ENCODE data around the gene CDC25A.

The CDC25A gene

GRCh38 chr3:48151058-48151806, 37.0 kb downstream of the CDC25A start:
- H4K20me1 ChIP-seq = no peaks in the 10 kb centered on the region
- no peaks in the 10 kb centered on the region for H3K27me3 ChIP-seq
- H3K9me3 ChIP-seq = no peaks in the 10 kb centered on the region
- H3K4me3 ChIP-seq = no peak overlapping the region
- peak overlapping the region; percentile 9; the same call in 1 of the 2 replicates for H3K4me2 ChIP-seq
- 0 out of 2 replicates have a peak, but pooled peaks cover 4% of the 10 kb centered on the region for H3K36me3 ChIP-seq
- H3K4me1 ChIP-seq = peaks cover 14% of the 10 kb centered on the region
- no peak overlapping the region for H3K9ac ChIP-seq
- H3K27ac ChIP-seq = no peak overlapping the region
- TF ChIP-seq Cebpa-rat (IDR thresholded peaks at IDR 0.05) = no peak

GRCh38 chr3:48143992-48144391, 44.2 kb downstream of the CDC25A start:
- Histone ChIP-seq H3K9ac (no peak overlapping the region), H3K4me3 (no peak overlapping the region), H4K20me1 (no peaks in the 10 kb centered on the region), H3K27me3 (no peaks in the 10 kb centered on the region), H3K36me3 (no peaks in the 10 kb centered on the region), H3K4me2 (peak overlapping the region; percentile 15; the same call in 1 of the 2 replicates), H3K27ac (no peak overlapping the region), H3K9me3 (no peaks in the 10 kb centered on the region), H3K4me1 (peaks cover 25% of the 10 kb centered on the region)
- no peak for TF ChIP-seq Cebpa-rat (IDR thresholded peaks at IDR 0.05)

GRCh38 chr3:48143567-48143966, 44.6 kb downstream of the CDC25A start:
- H4K20me1 ChIP-seq = no peaks in the 10 kb centered on the region
- H3K4me3 ChIP-seq = no peak overlapping the region
- no peak for TF ChIP-seq Cebpa-rat (IDR thresholded peaks at IDR 0.05)
- H3K4me2 ChIP-seq = peak overlapping the region; percentile 15; the same call in 1 of the 2 replicates
- no peaks in the 10 kb centered on the region for H3K9me3 ChIP-seq
- H3K9ac ChIP-seq = no peak overlapping the region
- no peaks in the 10 kb centered on the region for H3K36me3 ChIP-seq
- peaks cover 25% of the 10 kb centered on the region for H3K4me1 ChIP-seq
- H3K27ac ChIP-seq = no peak overlapping the region
- no peaks in the 10 kb centered on the region for H3K27me3 ChIP-seq

- Histone ChIP-seq H3K27ac (peak overlapping the region; percentile 28; the same call in 1 of the 2 replicates), H3K9ac (no peak overlapping the region), H3K27me3 (no peaks in the 10 kb centered on the region), H3K4me3 (no peak overlapping the region), H3K4me2 (peak overlapping the region; percentile 43), H3K36me3 (no peaks in the 10 kb centered on the region), H3K9me3 (no peaks in the 10 kb centered on the region), H4K20me1 (no peaks in the 10 kb centered on the region), H3K4me1 (peaks cover 25% of the 10 kb centered on the region)
- no peak for TF ChIP-seq Cebpa-rat (IDR thresholded peaks at IDR 0.05)
These were observed 45.8 kb downstream of the CDC25A start for GRCh38 chr3:48142316-48142870.

- Histone ChIP-seq H3K36me3 (no peaks in the 10 kb centered on the region), H3K4me3 (no peak overlapping the region), H3K9ac (no peak overlapping the region), H4K20me1 (no peaks in the 10 kb centered on the region), H3K27ac (no peak overlapping the region), H3K4me2 (peak overlapping the region; percentile 43), H3K9me3 (no peaks in the 10 kb centered on the region), H3K4me1 (peaks cover 25% of the 10 kb centered on the region), H3K27me3 (no peaks in the 10 kb centered on the region)
- no peak for TF ChIP-seq Cebpa-rat (IDR thresholded peaks at IDR 0.05)
These were observed 46.5 kb downstream of the CDC25A start for GRCh38 chr3:48141604-48142137.

- no peaks in the 10 kb centered on the region for H3K27me3 ChIP-seq
- peaks cover 31% of the 10 kb centered on the region for H3K4me1 ChIP-seq
- no peak overlapping the region for H3K4me2 ChIP-seq
- no peaks in the 10 kb centered on the region for H4K20me1 ChIP-seq
- no peak overlapping the region for H3K4me3 ChIP-seq
- no peaks in the 10 kb centered on the region for H3K36me3 ChIP-seq
- H3K27ac ChIP-seq = no peak overlapping the region
- no peak for TF ChIP-seq Cebpa-rat (IDR thresholded peaks at IDR 0.05)
- no peak overlapping the region for H3K9ac ChIP-seq
- H3K9me3 ChIP-seq = no peaks in the 10 kb centered on the region
These were observed 47.1 kb downstream of the CDC25A start for GRCh38 chr3:48140936-48141603.

- H3K9ac ChIP-seq = no peak overlapping the region
- H3K4me1 ChIP-seq = peaks cover 34% of the 10 kb centered on the region
- no peaks in the 10 kb centered on the region for H3K27me3 ChIP-seq
- TF ChIP-seq Cebpa-rat (IDR thresholded peaks at IDR 0.05) = no peak
- no peaks in the 10 kb centered on the region for H4K20me1 ChIP-seq
- no peaks in the 10 kb centered on the region for H3K36me3 ChIP-seq
- no peak overlapping the region for H3K27ac ChIP-seq
- H3K4me2 ChIP-seq = no peak overlapping the region
- no peak overlapping the region for H3K4me3 ChIP-seq
- no peaks in the 10 kb centered on the region for H3K9me3 ChIP-seq
These were observed 47.9 kb downstream of the CDC25A start for GRCh38 chr3:48140336-48140757.

GRCh38 chr3:48137425-48137999, 50.7 kb downstream of the CDC25A start:
- TF ChIP-seq Cebpa-rat (IDR thresholded peaks at IDR 0.05) = no peak
- Histone ChIP-seq H3K4me3 (no peak overlapping the region), H3K4me2 (no peak overlapping the region), H4K20me1 (no peaks in the 10 kb centered on the region), H3K9me3 (no peaks in the 10 kb centered on the region), H3K27ac (no peak overlapping the region), H3K36me3 (no peaks in the 10 kb centered on the region), H3K27me3 (no peaks in the 10 kb centered on the region), H3K9ac (no peak overlapping the region), H3K4me1 (peaks cover 23% of the 10 kb centered on the region)

- no peak for TF ChIP-seq Cebpa-rat (IDR thresholded peaks at IDR 0.05)
- H3K4me3 ChIP-seq = no peak overlapping the region
- H3K4me1 ChIP-seq = peaks cover 9% of the 10 kb centered on the region
- H3K27me3 ChIP-seq = no peaks in the 10 kb centered on the region
- no peak overlapping the region for H3K9ac ChIP-seq
- no peaks in the 10 kb centered on the region for H3K36me3 ChIP-seq
- H3K9me3 ChIP-seq = no peaks in the 10 kb centered on the region
- H3K4me2 ChIP-seq = peak overlapping the region; percentile 36
- peak overlapping the region; percentile 23; the same call in 1 of the 2 replicates for H3K27ac ChIP-seq
- no peaks in the 10 kb centered on the region for H4K20me1 ChIP-seq
These were observed 52.4 kb downstream of the CDC25A start for GRCh38 chr3:48135552-48136495.
